Suprapubic skin (tissue), 3 donors: ENCODE results near the gene OR6C76.
"Not testable (repeated sequence)": the region's sequence is repeated elsewhere in the genome, so short reads cannot be mapped to it uniquely, and the experiment has no call there.

ENCODE experiments used
- CTCF ChIP-seq, 2 donors: fragments of 200-600 bp in 1 of 2; fragments of 450-650 bp in 1 of 2; sonication (generic) in 1 of 2; IDR thresholded peaks; one replicate each; pipeline ENCODE4 v1.5.1; 2016 to 2019; ENCODE audit warnings: antibody characterized with exemption in 2 of 2, mild to moderate bottlenecking in 1 of 2, moderate library complexity in 1 of 2
- POLR2A ChIP-seq, 2 donors: fragments of 450-650 bp; IDR thresholded peaks; one replicate each; pipeline ENCODE4 v1.6.1; 2017; ENCODE audit warnings: antibody characterized with exemption in 2 of 2, mild to moderate bottlenecking in 2 of 2, moderate library complexity in 2 of 2

- not testable (repeated sequence) for TF ChIP-seq POLR2A, CTCF (IDR thresholded peaks at IDR 0.05)
Observed at GRCh38 chr12:55441233-55441632, 15.2 kb downstream of the OR6C76 start.
